BLaER1 (cell line): ENCODE results near the gene STAB2.
A peak's percentile ranks its signal among the peaks of the same experiment; 100 is the strongest.

Experiments used
- H3K27ac ChIP-seq: shearing (Covaris generic); formaldehyde crosslinking; 2 replicates; pipeline ENCODE4 v1.8.1; 2022
- H3K27me3 ChIP-seq: shearing (Covaris generic); formaldehyde crosslinking; 2 replicates; pipeline ENCODE4 v1.8.1; 2022
- H3K36me3 ChIP-seq: shearing (Covaris generic); formaldehyde crosslinking; 2 replicates; pipeline ENCODE4 v1.8.1; 2022
- H3K4me1 ChIP-seq: shearing (Covaris generic); formaldehyde crosslinking; 2 replicates; pipeline ENCODE4 v1.8.1; 2022
- H3K4me2 ChIP-seq: shearing (Covaris generic); formaldehyde crosslinking; 2 replicates; pipeline ENCODE4 v1.8.1; 2022
- H3K4me3 ChIP-seq: shearing (Covaris generic); formaldehyde crosslinking; 2 replicates; pipeline ENCODE4 v1.8.1; 2022
- H3K9ac ChIP-seq: shearing (Covaris generic); formaldehyde crosslinking; 2 replicates; pipeline ENCODE4 v1.8.1; 2022
- H3K9me3 ChIP-seq: shearing (Covaris generic); formaldehyde crosslinking; 2 replicates; pipeline ENCODE4 v1.8.1; 2022
- H4K20me1 ChIP-seq: shearing (Covaris generic); formaldehyde crosslinking; 2 replicates; pipeline ENCODE4 v1.8.1; 2022
- Cebpa-rat ChIP-seq: shearing (Covaris generic); IDR thresholded peaks from 2 replicates; pipeline ENCODE4 v1.8.1; 2022

Gene STAB2

DNA sequence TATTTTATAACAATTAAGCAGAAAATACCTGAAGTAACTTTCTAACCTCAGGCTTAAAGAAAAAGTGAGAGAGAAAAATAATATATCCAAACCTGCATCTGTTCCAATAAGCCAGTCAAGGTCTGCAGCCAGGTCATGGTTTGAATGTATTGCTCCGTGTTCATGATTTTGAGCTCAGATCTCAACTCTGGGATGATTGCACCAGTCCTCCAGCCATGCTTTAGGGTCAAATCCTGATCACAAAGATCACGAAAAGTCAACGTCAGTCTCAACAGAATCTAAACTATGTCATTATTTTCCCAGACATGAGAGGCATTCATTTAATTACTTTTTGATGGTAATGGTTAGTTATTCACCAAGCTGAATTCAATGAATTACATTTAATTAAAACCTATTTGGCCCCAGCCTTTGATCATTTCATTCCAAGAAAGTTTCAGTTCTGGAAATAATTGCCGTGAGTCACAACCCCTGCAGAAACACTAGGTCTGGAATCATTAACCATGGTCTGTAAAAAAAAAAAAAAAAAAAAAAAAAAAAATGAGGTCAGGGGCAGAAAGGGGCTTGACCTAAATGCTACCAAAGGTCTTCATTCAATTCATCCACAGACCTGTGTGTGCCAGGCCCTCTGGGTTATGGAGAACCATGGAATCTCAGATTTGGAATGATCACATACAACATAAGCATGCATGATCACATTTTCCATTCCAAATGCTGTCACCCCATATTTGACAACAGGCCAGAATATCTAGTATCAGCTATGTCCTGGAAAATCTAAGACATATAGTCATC lies 198.4 kb downstream of the STAB2 start:
- TF ChIP-seq Cebpa-rat: no peak

DNA sequence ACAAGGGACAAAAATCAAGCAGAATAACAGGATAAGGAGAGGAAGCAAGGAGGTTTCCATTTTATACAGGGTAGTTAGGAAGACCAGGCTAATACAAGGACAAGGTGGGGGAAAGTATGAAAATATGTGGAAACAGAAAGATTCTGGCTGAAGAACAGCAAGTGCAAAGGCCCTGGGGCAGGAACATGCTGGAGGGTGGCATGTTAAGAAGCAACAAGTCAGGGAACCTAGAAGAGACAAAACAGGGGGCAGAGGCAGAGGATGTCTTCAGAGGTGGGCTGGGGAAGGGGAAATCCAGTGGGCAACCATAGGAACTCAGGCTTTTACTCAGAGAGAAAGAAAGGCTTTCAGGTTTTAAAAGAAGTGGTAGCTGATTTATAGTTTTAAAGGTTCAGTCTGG lies 199.1 kb downstream of the STAB2 start:
- Histone ChIP-seq H3K4me2 (no peak overlapping the region), H3K36me3 (peaks cover 50% of the 10 kb centered on the region), H3K9me3 (no peaks in the 10 kb centered on the region), H3K9ac (no peak overlapping the region), H3K4me1 (no peaks in the 10 kb centered on the region), H3K27ac (no peak overlapping the region), H3K27me3 (no peaks in the 10 kb centered on the region), H3K4me3 (no peak overlapping the region), H4K20me1 (no peaks in the 10 kb centered on the region)
- TF ChIP-seq Cebpa-rat: no peak

More for the DNA sequence above, 198.4 kb downstream of the STAB2 start:
- Histone ChIP-seq H3K9ac (no peak overlapping the region), H4K20me1 (no peaks in the 10 kb centered on the region), H3K4me2 (no peak overlapping the region), H3K27me3 (no peaks in the 10 kb centered on the region), H3K27ac (no peak overlapping the region), H3K4me3 (no peak overlapping the region), H3K4me1 (no peaks in the 10 kb centered on the region), H3K36me3 (peaks cover 54% of the 10 kb centered on the region), H3K9me3 (no peaks in the 10 kb centered on the region)

DNA sequence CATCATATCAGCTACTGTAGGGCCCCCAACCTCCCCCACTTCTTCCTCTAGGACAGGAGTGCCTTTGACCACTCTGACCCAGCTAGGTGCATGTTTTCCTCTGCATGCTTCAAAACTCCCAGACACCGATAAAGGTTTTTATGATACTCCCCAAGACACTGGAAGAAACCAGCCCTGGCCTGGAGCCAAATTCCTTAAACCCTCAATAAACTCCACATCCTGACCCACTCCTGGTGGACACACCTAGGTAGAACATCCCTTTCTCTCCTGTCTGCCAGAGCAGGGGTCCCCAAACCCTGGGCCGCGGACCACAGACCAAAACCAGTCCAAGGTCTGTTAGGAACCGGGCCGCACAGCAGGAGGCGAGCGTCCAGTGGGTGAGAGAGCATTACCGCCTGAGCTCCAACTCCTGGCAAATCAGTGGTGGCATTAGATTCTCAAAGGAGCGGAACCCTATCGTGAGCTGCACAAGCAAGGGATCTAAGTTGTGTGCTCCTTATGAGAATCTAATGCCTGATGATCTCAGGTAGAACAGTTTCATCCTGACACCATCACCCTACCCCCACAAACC lies 204.4 kb downstream of the STAB2 start:
- no peak overlapping the region for H3K4me2 ChIP-seq
- no peak overlapping the region for H3K27ac ChIP-seq
- TF ChIP-seq Cebpa-rat: no peak
- H3K4me3 ChIP-seq: no peak overlapping the region
- no peaks in the 10 kb centered on the region for H3K27me3 ChIP-seq
- no peaks in the 10 kb centered on the region for H3K9me3 ChIP-seq
- H3K9ac ChIP-seq: no peak overlapping the region
- H4K20me1 ChIP-seq: no peaks in the 10 kb centered on the region
- no peaks in the 10 kb centered on the region for H3K4me1 ChIP-seq
- H3K36me3 ChIP-seq: peaks cover 51% of the 10 kb centered on the region

DNA sequence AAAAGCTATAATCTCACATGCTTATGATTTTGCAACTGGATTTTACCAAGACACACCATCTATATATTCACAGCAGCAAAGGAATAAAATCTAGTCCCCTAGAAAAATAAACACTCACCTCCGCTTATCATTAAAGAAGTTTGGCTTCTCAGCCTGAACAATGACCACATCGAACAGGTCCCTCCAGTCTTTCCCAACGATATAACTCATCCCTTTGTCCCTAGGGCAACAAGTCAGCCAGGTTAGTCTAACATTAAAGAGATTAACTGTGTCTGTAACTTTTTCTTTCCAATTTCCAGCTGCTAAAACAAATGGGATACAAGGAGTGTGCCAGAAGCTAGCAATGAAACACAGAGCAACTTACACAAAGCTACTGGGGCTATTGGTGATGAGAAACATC lies 206.0 kb downstream of the STAB2 start:
- H3K4me3 ChIP-seq: no peak overlapping the region
- H4K20me1 ChIP-seq: no peaks in the 10 kb centered on the region
- H3K9ac ChIP-seq: no peak overlapping the region
- no peaks in the 10 kb centered on the region for H3K27me3 ChIP-seq
- no peaks in the 10 kb centered on the region for H3K4me1 ChIP-seq
- TF ChIP-seq Cebpa-rat: no peak
- H3K9me3 ChIP-seq: no peaks in the 10 kb centered on the region
- H3K36me3 ChIP-seq: peaks cover 61% of the 10 kb centered on the region
- no peak overlapping the region for H3K4me2 ChIP-seq
- no peak overlapping the region for H3K27ac ChIP-seq

- Histone ChIP-seq H3K36me3 (peaks cover 66% of the 10 kb centered on the region), H4K20me1 (no peaks in the 10 kb centered on the region), H3K9me3 (no peaks in the 10 kb centered on the region), H3K9ac (no peak overlapping the region), H3K4me1 (no peaks in the 10 kb centered on the region), H3K4me2 (no peak overlapping the region), H3K27me3 (no peaks in the 10 kb centered on the region), H3K4me3 (no peak overlapping the region), H3K27ac (no peak overlapping the region)
- no peak for TF ChIP-seq Cebpa-rat
Observed at GRCh38 chr12:103793512-103794045, 206.5 kb downstream of the STAB2 start.

- Histone ChIP-seq H3K4me1 (peaks cover 3% of the 10 kb centered on the region), H3K9me3 (no peaks in the 10 kb centered on the region; the same call in 1 of the 2 replicates), H4K20me1 (no peaks in the 10 kb centered on the region), H3K27me3 (no peaks in the 10 kb centered on the region), H3K27ac (no peak overlapping the region), H3K4me2 (no peak overlapping the region), H3K9ac (no peak overlapping the region), H3K4me3 (no peak overlapping the region), H3K36me3 (peaks cover 76% of the 10 kb centered on the region)
- no peak for TF ChIP-seq Cebpa-rat
Observed at GRCh38 chr12:103794309-103795213, 207.5 kb downstream of the STAB2 start.

DNA sequence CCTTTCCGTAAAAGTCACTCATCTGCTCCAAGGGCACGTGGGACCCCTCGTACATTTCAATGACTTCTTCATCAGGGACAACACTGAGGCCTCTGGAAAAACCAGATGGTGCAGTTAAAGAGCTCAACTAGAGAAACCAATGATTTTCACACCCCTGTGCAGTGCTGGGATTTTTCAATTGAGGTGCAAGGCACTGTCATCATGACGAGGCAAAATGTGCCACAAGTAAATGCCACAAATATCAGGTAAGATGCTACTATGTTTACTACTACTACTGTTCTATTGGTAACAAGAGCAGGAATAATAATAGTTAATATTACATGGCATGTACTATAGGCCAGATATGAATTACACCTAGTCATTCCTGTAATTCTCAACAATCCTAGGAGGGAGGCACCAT lies 211.5 kb downstream of the STAB2 start:
- Histone ChIP-seq H3K9ac (no peak overlapping the region), H3K4me2 (no peak overlapping the region), H3K4me3 (no peak overlapping the region), H3K4me1 (peaks cover 18% of the 10 kb centered on the region), H3K36me3 (peaks cover 68% of the 10 kb centered on the region), H3K9me3 (no peaks in the 10 kb centered on the region; the same call in 1 of the 2 replicates), H4K20me1 (no peaks in the 10 kb centered on the region), H3K27ac (no peak overlapping the region), H3K27me3 (no peaks in the 10 kb centered on the region)
- no peak for TF ChIP-seq Cebpa-rat

DNA sequence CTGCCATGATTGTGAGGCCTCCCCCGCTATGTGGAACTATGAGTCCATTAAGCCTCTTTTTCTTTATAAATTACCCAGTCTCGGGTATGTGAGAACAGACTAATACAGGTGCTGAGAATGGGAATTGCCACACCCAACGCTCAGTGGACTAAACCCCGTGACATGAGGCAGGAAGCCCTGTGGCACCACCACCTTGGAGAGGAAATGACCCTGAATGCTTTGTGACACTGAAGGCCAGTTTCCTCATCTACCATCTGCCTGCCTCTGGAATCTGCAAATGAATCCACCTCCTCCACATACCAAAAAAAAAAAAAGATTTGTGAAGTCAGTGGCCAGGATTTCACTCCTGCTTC lies 212.4 kb downstream of the STAB2 start:
- peaks cover 18% of the 10 kb centered on the region for H3K4me1 ChIP-seq
- H4K20me1 ChIP-seq: no peaks in the 10 kb centered on the region
- H3K27me3 ChIP-seq: no peaks in the 10 kb centered on the region
- H3K36me3 ChIP-seq: peaks cover 61% of the 10 kb centered on the region
- H3K9ac ChIP-seq: no peak overlapping the region
- no peak for TF ChIP-seq Cebpa-rat
- H3K9me3 ChIP-seq: no peaks in the 10 kb centered on the region; the same call in 1 of the 2 replicates
- H3K27ac ChIP-seq: 0 out of 2 replicates have a peak overlapping the region, but pooled peaks have one; percentile 12
- H3K4me2 ChIP-seq: peak overlapping the region; percentile 39
- no peak overlapping the region for H3K4me3 ChIP-seq

GRCh38 chr12:103799857-103800771 lies 213.0 kb downstream of the STAB2 start:
- 0 out of 2 replicates have a peak, but pooled peaks have one; percentile 48 for TF ChIP-seq Cebpa-rat
- Histone ChIP-seq H3K9me3 (no peaks in the 10 kb centered on the region; the same call in 1 of the 2 replicates), H4K20me1 (no peaks in the 10 kb centered on the region), H3K36me3 (peaks cover 54% of the 10 kb centered on the region), H3K4me2 (peak overlapping the region; percentile 39), H3K27ac (0 out of 2 replicates have a peak overlapping the region, but pooled peaks have one; percentile 12), H3K4me3 (no peak overlapping the region), H3K4me1 (peaks cover 18% of the 10 kb centered on the region), H3K27me3 (no peaks in the 10 kb centered on the region), H3K9ac (no peak overlapping the region)
